C4-2B (cell line): ENCODE measurements around the gene ATRX.

Source experiments
- CTCF ChIP-seq: fragments of 450-650 bp; conservative IDR thresholded peaks from 2 replicates; pipeline ENCODE4 v1.5.1; 2017; ENCODE audit warnings: mild to moderate bottlenecking
- ZFX ChIP-seq: fragments of 450-650 bp; IDR thresholded peaks from 2 replicates; pipeline ENCODE4 v1.6.1; 2017

- TF ChIP-seq CTCF = no peak
- TF ChIP-seq ZFX = no peak
Measured at GRCh38 chrX:77622672-77623071, 163.3 kb downstream of the ATRX start.
